NCI-H2171 (cell line): Measurements from ENCODE around the gene JAG2.
A peak's percentile ranks its signal among the peaks of the same experiment; 100 is the strongest.

ENCODE experiments used
- DNase-seq: peaks from one replicate; lab custom pipeline; 2025; lab: John Stamatoyannopoulos, UW

JAG2 gene

DNA sequence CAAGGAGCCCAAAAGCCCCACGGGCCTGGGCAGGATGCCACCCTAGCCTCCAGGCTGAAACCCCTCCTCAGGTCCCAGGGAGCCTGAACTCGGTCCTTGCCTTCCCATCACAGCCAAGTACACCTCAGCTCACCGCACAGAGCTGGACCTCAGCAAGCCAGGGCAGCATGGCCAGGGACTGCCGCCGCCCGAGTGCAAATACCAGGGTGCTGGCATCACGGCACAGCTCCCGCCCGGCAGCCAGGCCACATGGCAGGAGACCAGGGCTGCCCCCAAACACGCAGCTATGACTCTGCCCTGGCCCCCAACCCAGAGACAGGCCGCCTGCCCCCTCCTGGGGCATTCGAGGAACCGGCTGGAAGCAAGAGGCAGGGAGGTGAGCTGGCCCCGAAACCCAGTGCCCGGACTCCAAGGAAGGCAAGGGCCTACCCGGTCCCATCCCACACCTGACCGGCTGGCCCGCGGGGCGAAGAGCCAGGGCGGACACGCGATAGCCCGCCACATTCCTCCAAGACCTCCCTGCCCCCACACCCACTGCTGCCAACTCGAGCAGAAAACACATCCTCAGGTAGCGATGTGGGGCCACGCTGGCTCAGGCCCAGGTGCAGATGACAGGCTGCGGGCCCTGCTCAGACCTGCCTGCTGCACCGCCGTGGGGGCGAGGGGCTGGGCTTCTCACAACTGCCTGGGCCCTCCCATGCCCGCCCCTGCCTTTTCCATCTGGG lies 2.7 kb downstream of the JAG2 start:
- DNase-seq = peak; percentile 68

DNA sequence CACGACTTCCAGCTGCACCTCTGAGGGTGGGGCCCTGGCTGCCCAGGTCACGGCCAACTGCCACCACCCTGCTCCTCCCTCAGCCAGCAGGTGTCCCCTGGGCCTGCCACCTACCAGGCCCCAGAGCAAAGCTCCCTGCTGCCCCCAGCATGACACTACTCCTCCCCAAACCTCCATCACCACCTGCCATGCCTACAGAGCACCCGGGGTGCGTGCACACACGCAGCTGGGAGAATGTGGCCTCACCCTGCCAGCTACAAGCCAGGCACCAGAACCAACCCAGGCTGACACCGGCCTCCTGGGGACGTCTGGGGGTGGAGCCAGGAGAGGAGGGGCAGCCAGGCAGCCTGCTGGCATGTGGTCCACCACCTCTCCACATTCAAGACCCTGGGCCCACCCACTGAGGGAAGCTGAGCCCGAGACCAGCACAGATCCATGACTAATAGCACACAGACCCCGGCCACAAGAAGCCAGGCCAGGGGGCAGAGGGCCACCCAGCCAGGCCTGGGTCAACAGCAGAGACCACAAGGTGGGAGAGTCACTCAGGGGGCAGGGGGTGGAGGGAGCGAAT lies 3.4 kb downstream of the JAG2 start:
- peak; percentile 88 for DNase-seq

DNA sequence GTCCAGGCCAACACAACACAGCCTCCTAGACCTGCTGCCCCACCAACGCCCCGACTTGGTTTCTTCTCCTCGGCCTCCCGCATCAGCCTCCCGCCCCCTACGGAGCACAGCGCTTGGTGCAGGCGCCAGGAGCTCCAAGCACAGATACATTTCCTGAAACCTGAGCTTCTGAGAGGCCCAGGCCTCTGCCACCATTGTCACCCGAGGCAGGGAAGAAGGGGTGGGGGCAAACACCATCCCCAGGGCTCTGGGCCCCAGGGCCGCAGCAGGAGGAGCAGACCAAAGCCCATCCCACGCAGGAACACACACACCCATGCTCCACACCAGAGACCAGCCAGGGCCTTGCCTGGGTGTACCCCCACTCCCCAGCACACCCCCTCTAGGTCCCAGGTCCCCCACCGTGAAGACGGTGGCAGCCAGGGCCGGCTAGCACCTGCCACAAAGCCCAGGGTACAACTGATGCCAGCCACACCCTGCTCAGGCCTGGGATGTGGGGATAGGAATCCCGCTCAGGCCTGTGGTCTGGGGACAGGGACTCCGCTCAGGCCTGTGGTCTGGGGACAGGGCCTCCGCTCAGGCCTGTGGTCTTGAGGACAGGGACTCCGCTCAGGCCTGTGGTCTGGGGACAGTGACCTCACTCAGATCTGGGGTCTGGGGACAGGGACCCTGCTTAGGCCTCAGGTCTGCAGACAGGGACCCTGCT lies 5.4 kb downstream of the JAG2 start:
- peak; percentile 61 for DNase-seq

DNA sequence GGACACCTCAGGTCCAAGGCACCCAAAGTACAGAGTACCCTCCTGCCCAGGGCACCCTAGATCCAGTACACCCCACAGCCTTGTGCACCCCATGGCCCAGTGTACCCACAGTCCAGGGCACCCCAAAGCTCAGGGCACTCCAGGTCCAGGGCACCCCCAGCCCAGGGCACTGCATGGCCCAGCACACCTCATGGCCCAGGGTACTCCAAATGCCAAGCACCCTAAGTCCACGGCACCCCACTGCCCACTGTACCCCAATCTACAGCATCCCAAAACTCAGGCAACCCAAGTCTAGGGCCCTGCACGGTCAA lies 6.0 kb downstream of the JAG2 start:
- DNase-seq = no peak

DNA sequence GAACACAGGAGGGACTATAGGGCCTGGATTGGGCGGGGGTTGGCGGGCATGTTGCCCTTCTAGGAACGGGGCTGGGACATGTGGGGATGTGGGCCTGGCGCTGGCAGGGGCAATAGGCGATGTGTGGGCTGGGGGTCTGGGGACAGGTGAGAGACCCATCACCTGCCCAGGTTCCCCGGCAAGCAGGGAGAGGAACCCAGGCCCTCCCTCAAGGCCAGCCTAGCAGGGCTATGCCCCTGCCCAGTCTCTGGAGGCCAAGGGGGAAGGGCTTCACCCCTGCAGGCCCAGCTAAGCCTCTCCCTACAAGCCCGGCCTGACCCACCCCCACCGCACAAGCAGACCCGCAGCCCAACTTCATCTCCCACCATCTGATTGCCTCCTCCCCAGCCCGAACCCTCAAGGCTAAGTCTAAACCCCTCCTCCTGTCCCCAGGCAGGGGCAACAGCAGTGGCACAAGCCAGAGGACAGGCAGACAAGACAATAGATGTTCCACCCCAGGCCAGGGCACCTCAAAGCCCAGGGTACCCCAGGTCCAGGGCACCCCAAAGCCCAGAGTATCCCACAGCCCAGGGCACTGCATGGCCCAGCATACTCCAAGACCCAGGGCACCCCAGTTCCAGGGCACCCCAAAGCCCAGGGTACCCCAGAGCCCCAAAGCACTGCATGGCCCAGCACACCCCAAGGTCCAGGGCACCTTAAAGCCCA lies 6.5 kb downstream of the JAG2 start:
- no peak for DNase-seq

DNA sequence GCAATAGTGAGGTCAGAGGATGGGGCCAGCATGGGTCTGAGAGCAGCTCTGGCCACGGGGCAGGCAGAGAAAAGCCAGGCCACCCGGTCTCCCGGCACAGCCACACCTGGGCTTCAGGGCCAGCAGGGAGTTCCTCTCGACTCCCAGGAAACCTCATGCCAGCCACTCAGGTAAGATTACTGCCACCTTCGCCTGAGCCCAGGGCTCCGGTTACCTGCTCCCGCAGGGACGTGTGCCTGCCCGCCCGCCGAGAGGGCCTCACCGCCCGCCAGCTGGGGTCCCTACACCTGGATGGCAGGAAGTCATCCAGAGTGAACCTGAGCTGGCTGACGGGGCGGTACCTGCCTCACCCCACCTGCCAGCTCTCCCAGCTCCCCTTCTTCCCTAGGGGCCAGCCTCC lies 7.3 kb downstream of the JAG2 start:
- DNase-seq = peak; percentile 96

DNA sequence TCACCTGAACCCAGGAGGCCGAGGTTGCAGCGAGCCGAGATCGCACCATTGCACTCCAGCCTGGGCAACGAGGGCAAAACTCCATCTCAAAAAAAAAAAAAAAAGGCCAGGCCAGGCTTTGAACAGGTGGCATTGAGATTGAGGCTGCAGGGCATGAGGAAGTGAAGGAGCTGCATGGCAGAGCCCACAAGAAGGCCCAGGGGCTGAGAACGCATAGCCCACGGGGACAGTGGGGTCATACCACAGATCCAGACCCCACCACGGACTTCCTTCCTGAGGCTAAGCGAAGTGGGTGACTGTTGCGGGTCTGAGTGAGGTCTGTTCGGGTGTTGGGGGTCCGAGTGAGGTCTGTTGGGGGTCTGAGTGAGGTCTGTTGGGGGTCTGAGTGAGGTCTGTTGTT lies 7.8 kb downstream of the JAG2 start:
- DNase-seq = no peak

DNA sequence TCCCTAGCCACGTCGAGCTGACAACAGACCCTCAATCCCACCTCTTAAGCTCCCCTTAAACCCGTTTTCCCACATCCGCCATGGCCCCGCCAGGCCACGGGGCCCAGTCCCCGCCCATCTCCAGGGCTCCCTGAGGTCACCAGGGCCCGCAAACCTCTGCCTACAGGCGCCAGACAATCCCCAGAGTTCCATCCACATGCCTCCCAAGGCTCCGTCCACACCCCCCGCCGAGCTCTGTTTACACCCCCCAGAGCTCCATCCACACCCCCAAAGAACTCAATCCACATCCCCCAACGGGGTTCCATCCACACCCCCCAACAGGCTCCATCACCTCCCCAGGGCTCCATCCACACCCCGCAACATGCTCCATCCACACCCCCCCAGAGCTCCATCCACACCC lies 9.2 kb downstream of the JAG2 start:
- no peak for DNase-seq

DNA sequence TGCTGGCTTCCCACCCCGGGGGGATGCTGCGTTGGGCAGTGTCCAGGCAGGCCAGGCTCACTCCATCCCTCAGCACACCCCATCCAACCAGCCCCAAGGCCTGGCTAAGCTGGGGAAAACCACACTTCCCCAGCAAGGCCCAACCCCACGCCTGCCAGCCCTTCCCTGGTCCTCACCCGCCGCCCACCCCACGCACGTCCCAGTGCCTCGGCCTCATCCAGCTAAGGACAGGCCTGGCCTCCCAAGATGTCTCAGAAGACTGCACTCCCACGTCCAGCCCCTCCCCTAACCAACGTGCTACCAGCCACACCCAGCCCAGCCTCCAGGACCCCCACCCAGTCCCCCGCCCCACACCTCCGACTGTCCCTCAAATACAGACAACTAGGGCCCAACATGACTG lies 9.8 kb downstream of the JAG2 start:
- DNase-seq = no peak

DNA sequence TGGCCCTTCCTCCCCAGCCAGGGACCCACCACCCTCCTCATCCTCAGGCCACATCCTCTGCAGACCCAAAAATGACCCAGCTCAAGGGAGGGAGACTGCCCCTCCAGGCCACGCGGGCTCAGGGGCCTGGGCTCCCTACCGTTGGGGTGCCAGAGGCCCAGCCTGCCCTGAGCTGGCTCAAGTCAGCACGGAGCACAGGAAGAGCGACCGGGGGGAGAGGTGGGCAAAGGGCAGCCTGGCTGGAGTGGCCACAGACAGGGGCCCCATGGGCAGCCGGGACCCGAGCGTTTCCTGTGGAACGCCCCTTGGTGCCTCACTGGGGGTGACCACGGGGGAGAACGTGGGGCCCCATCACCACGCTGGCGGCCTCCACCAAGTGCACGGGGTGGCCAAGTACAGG lies 10.7 kb downstream of the JAG2 start:
- DNase-seq = no peak

DNA sequence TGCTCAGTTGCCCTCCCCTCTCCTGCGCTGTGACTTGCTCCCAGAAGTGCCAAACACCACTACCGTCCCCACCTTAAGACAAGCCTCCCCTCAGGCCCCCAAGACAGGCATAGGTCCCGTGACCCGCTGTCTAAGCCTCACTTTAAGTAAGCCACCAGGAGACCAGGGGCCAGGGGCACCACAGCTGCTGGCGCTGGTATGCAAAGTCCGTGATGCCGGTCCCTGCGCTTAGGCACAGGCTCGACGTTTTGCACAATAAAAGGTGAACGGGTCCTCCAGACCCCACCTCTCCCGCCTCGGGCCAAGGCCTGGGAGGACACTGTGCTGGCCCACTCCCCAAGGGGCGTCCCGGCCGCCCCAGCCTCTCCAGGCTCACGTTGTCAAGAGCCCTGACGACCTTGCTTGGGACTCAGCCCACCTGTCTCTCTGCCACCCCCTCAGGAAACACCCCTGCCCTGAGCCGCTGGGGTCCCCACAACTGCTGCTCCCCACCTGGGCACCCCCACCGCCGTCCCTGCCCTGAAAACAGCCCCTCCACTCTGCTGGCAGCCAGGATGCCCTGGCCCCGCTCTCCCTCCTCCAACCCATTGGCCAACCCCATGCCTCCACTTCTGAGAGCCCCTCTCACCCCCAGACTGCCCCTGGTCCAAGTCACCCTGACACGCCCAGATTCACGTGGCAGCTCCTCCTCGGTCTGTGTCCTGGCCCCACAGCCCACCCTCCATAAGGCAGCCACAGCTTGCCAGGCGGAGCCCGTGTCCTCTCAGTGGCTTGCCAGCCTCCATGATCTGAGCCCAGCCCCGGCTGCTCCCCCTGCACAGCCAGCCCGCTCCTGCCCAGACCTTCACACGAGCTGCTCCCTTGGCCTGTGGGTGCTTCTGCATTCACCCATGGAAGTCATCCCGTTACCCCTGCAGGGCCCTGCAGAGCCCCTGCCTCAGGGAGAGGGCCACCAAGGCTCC lies 11.9 kb downstream of the JAG2 start:
- no peak for DNase-seq

DNA sequence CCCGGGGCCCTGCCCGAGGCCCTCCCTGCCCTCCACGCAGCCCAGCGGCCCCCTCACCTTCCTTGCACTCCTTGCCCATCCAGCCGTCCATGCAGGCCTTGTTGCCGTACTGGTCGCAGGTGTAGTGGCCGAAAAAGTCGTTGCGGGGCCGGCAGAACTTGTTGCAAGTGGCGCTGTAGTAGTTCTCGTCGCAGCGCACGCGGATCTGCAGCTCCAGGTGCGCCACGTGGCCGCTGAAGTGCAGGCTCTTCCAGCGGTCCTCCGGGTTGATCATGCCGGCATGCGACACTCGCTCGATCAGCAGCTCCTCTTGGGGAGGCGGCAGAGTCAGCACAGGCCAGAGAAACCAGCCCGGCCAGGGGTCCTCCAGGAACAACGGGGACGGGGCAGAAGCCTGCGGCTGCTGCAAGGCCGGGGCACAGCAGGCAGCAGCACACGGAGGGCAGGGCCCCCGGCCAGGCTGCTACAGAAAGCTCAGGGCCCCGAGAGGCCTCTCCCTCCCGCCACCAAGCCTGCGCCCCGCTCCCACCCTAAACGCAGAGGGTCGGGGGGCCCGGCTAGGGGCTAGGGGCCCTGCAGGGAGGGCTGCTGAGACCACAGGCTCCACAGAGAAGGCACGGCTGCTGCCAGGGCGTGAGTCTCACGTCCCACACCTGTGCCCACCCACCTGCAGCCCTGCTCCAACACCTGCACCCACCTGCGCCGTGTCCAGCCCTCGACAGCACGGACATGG lies 12.7 kb downstream of the JAG2 start:
- DNase-seq = no peak

DNA sequence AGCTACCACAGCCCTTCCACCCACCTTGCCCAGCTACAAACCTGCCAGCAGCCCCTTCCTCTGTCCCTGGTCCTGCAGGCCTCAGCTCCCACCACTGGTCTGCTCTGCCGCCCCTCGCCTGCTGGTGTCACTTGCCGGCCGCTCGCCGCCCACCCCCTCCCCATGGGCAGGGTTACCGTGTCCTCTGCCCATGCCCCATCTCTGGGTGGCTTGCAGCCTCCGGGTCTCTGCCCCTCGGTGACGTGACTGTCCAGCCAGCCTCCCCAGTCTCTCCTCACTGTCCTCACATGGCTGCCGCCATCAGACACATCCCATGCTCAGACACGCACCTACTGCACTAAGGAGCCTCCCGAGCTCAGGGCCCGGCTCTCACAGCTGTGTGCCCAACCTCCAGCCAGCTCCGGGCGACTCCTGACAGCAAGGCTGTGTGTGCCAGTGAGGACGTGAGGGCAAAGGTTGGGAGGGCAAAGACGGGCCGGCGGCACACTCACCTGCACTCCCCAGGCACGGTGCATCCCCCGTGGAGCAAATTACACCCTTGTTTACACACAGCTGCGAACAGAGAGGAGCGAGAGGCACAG lies 13.4 kb downstream of the JAG2 start:
- DNase-seq = no peak

DNA sequence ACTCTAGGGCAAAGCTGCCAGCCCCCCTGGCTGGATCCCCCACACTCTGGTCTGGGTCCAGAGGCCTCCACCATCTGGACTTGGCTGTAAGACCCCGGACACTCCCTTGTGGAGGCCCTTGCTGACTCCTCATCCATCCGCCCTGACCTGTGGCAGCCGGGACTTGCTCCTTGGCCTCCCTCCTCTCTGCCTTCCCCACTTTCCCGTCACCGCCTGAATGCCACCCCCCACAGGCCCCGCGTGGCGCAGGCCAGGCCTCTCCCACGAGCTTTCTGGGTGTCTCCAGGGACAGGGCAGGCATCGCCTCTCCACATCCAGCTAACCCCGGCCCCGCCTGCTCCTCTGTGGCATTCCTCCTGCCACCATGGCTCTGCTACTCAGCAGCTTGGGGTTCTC lies 14.1 kb downstream of the JAG2 start:
- no peak for DNase-seq

DNA sequence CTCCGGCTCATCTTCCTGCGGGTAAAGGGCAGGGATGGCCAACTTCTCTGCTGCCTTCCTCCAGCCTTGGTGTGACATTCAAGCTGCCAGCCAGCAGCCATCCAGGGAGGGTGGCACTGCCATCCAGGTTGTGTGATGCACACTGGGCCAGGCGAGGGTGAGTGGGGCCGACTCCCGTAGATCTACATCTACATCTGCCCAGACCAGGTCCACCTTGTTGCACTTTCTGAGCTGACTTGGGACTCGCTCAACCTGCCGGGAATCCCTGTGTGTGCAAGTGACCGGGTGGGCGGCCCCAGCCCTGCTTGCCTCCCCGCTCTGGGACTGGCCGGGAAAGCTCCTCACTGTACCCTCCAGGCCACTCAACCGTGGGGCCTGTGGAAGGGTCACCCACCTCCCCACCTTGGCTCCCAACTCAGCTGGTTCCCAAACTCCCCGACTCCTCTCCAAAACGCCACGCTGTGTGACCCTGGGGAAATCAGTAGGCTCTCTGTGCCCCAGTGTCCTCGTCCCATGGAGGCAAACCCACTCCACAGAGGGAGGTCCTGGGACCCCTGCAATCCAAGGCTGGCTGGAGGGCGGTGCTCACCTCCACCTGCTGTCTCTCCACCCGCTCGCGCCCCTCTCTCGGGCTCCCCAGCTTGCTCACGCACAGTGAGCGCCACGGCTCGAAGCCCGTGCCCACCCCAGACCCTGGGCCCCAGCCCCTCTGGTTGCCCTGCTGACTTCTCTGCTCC lies 14.7 kb downstream of the JAG2 start:
- DNase-seq = no peak

DNA sequence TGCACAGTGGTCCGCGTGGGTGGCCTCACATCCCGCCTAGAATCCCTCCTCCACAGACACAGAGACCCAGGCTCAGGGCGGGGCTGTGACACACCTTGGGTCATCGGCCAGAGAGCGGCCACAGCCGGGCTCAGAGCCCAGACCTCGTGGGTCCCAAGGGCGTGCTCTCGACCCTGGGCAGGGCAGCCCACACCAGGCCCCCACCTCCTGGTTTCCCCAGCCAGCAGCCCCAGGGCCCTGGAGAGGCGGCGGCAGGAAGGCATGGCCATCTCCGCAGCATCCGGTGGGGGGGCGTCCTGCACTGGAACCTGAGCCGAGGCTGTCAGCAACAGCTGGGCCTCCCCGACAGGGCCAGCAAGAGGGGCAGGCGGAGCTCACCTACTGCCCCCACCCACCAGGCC lies 15.2 kb downstream of the JAG2 start:
- no peak for DNase-seq

DNA sequence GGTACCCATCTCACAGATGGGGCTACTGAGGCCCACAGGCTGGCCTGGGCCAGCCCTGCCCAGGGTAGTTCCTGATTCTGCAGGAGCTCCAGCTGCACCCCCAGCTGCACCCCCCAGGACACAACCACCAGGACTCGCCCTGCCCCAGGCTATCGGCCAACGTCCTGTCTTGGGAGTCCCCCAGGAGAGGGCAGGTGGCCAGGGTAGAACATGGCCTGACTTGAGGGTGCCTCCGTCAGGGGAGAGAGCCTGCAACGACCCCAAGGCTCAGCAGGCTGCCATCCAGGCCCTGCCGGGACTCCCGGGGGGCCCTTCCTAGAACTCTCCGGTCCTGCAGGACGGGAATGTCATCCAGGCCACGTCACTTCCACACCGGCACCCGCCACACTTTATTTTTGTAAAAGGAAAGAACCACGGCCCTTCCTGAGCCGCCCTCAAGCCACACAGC lies 15.8 kb downstream of the JAG2 start:
- no peak for DNase-seq

DNA sequence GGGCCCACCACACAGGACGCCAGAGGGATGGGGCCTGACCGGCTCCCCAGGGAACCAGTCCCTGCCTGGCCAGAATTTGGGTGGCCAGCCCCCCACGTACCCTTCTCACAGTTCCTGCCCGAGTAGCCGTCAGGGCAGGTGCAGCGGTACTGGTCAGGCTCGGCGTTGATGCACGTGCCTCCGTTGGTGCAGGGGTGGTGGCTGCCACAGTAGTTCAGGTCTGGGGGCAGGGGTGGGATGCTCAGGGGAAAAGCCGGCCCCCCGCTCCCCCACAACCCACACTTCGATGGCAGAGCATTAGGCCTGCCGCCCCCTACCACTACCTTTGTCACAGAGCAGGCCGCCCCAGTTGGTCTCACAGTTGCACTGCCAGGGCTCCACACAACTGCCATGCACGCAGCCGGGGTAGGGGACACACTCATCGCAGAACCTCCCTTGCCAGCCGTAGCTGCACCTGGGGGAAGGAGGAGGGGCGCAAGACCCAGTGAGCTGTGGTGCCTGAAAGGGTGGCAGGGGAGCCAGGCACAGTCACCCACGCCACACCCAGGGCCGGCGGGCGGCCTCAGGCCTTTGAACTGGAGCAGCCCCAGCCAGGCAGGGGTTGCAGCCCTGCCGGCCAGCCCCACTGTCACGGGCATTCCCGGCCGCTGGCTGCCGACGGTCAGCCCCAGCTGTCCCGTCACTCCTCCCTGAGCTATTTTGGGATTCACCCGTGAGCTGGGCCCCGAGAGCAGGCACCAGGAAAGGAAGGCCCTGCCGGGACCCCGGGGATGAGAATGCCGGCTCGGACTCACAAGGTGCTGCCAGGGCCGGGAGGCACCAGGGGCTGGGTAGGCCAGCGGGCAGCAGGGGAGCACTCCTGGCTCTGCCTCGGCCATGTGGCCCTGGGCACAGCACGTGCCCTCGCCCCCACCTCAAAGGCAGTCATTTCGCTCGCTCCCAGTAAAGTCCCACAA lies 16.5 kb downstream of the JAG2 start:
- DNase-seq = no peak
